ENCODE data around the gene FHIT. TPM values are rescaled to one million over a fixed set of nuclear protein-coding genes. Genes with fewer than 3 reads are reported as not detected.

Gene FHIT
- total and polyA plus RNA-seq, 10 of the 15 experiments (the other 5 are each of a cell fraction or from before 2014, with no cell fraction given), result 4.2 to 14.9 (median 9.4) TPM

DNA sequence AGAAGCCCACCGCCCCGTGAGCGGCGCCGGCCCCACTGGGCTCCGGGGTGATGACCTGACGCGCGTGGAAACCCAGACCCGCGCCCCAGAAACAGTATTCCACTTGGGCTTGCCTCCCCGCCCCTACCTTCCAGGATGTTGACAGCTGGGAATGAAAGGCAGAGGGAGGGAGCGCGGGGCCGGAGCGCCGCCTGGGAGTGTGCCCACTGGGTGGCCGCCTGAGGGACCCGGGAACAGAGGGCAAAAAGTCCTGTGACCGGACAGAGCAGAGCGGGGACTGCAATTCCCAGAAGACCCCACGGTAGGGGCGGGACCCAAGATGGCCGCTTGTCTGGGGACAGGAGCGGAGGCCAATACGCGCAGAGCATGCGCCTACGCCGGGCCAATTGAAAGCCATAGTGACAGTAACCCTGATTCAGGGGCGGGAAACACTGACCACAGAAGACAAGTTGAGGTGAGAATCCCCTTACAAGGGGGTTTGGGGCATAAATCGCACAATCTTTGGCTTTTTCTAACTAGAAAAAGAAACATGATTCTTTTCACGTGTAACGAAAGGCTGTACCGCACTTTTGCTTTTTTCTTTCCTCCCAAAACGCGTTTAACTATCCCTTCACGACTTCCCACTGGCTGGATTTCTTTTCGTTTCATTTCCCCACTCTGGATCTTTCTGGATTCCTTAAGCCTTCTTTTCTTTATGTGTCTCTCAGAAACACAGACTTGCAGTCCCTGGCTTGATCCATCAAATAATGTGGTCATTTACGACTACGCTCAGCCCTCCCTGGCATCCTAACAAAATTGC, at the start of gene FHIT (continued):
- TF ChIP-seq, protein P1, sequence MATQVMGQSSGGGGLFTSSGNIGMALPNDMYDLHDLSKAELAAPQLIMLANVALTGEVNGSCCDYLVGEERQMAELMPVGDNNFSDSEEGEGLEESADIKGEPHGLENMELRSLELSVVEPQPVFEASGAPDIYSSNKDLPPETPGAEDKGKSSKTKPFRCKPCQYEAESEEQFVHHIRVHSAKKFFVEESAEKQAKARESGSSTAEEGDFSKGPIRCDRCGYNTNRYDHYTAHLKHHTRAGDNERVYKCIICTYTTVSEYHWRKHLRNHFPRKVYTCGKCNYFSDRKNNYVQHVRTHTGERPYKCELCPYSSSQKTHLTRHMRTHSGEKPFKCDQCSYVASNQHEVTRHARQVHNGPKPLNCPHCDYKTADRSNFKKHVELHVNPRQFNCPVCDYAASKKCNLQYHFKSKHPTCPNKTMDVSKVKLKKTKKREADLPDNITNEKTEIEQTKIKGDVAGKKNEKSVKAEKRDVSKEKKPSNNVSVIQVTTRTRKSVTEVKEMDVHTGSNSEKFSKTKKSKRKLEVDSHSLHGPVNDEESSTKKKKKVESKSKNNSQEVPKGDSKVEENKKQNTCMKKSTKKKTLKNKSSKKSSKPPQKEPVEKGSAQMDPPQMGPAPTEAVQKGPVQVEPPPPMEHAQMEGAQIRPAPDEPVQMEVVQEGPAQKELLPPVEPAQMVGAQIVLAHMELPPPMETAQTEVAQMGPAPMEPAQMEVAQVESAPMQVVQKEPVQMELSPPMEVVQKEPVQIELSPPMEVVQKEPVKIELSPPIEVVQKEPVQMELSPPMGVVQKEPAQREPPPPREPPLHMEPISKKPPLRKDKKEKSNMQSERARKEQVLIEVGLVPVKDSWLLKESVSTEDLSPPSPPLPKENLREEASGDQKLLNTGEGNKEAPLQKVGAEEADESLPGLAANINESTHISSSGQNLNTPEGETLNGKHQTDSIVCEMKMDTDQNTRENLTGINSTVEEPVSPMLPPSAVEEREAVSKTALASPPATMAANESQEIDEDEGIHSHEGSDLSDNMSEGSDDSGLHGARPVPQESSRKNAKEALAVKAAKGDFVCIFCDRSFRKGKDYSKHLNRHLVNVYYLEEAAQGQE (IDR thresholded peaks at IDR 0.05; ENCODE audit: low read depth, low read length), result no peak
- TF ChIP-seq ESRRA (IDR thresholded peaks at IDR 0.05; ENCODE audit: low read length), result no peak
- TF ChIP-seq, protein P2, sequence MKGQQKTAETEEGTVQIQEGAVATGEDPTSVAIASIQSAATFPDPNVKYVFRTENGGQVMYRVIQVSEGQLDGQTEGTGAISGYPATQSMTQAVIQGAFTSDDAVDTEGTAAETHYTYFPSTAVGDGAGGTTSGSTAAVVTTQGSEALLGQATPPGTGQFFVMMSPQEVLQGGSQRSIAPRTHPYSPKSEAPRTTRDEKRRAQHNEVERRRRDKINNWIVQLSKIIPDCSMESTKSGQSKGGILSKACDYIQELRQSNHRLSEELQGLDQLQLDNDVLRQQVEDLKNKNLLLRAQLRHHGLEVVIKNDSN (IDR thresholded peaks at IDR 0.05; ENCODE audit: borderline replicate concordance, extremely low read length, insufficient read depth, low read depth, low read length), result no peak
- TF ChIP-seq, protein P3, sequence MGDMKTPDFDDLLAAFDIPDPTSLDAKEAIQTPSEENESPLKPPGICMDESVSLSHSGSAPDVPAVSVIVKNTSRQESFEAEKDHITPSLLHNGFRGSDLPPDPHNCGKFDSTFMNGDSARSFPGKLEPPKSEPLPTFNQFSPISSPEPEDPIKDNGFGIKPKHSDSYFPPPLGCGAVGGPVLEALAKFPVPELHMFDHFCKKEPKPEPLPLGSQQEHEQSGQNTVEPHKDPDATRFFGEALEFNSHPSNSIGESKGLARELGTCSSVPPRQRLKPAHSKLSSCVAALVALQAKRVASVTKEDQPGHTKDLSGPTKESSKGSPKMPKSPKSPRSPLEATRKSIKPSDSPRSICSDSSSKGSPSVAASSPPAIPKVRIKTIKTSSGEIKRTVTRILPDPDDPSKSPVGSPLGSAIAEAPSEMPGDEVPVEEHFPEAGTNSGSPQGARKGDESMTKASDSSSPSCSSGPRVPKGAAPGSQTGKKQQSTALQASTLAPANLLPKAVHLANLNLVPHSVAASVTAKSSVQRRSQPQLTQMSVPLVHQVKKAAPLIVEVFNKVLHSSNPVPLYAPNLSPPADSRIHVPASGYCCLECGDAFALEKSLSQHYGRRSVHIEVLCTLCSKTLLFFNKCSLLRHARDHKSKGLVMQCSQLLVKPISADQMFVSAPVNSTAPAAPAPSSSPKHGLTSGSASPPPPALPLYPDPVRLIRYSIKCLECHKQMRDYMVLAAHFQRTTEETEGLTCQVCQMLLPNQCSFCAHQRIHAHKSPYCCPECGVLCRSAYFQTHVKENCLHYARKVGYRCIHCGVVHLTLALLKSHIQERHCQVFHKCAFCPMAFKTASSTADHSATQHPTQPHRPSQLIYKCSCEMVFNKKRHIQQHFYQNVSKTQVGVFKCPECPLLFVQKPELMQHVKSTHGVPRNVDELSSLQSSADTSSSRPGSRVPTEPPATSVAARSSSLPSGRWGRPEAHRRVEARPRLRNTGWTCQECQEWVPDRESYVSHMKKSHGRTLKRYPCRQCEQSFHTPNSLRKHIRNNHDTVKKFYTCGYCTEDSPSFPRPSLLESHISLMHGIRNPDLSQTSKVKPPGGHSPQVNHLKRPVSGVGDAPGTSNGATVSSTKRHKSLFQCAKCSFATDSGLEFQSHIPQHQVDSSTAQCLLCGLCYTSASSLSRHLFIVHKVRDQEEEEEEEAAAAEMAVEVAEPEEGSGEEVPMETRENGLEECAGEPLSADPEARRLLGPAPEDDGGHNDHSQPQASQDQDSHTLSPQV (IDR thresholded peaks at IDR 0.05), result no peak
- TF ChIP-seq PML (IDR thresholded peaks at IDR 0.05; ENCODE audit: low read length), result 0 out of 2 replicates have a peak, but pooled peaks have one; percentile 29
- TF ChIP-seq EZH2 (IDR thresholded peaks at IDR 0.05; ENCODE audit: borderline replicate concordance, control insufficient read depth, low read depth, low read length), result no peak
- no peak for TF ChIP-seq HDAC2 (IDR thresholded peaks at IDR 0.05)
- no peak for TF ChIP-seq POLR2AphosphoS5 (IDR thresholded peaks at IDR 0.05; ENCODE audit: low read length)
- TF ChIP-seq ZSCAN29 (IDR thresholded peaks at IDR 0.05), result no peak
- no peak for TF ChIP-seq JUNB (IDR thresholded peaks at IDR 0.05)
- no peak for TF ChIP-seq YBX1 (IDR thresholded peaks at IDR 0.05)
- TF ChIP-seq, protein P4, sequence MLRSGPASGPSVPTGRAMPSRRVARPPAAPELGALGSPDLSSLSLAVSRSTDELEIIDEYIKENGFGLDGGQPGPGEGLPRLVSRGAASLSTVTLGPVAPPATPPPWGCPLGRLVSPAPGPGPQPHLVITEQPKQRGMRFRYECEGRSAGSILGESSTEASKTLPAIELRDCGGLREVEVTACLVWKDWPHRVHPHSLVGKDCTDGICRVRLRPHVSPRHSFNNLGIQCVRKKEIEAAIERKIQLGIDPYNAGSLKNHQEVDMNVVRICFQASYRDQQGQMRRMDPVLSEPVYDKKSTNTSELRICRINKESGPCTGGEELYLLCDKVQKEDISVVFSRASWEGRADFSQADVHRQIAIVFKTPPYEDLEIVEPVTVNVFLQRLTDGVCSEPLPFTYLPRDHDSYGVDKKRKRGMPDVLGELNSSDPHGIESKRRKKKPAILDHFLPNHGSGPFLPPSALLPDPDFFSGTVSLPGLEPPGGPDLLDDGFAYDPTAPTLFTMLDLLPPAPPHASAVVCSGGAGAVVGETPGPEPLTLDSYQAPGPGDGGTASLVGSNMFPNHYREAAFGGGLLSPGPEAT (IDR thresholded peaks at IDR 0.05; ENCODE audit: low read depth), result peak; percentile 59; the same call in 1 of the 2 replicates
- peak in 1 of 2 experiments; percentile 63; a peak in 2 of 4 replicates for TF ChIP-seq BHLHE40 (IDR thresholded peaks at IDR 0.05; ENCODE audit: borderline replicate concordance in 1 of 2, low read depth in 2 of 2, low read length in 1 of 2)
- TF ChIP-seq NR2F1 (conservative IDR thresholded peaks at IDR 0.05), result peak; percentile 91
- TF ChIP-seq, protein P5, sequence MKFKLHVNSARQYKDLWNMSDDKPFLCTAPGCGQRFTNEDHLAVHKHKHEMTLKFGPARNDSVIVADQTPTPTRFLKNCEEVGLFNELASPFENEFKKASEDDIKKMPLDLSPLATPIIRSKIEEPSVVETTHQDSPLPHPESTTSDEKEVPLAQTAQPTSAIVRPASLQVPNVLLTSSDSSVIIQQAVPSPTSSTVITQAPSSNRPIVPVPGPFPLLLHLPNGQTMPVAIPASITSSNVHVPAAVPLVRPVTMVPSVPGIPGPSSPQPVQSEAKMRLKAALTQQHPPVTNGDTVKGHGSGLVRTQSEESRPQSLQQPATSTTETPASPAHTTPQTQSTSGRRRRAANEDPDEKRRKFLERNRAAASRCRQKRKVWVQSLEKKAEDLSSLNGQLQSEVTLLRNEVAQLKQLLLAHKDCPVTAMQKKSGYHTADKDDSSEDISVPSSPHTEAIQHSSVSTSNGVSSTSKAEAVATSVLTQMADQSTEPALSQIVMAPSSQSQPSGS (IDR thresholded peaks at IDR 0.05; ENCODE audit: low read length), result no peak
- no peak for TF ChIP-seq NFIC (IDR thresholded peaks at IDR 0.05; ENCODE audit: low read depth, low read length)
- TF ChIP-seq ZNF274 (IDR thresholded peaks at IDR 0.05; ENCODE audit: insufficient read depth, insufficient read length), result no peak
- no peak for TF ChIP-seq KAT2A (conservative IDR thresholded peaks at IDR 0.05; ENCODE audit: control insufficient read depth, low read depth, low read length)
